Measurements from ENCODE around the gene TMEM69. TPM values are rescaled to one million over a fixed set of nuclear protein-coding genes. Genes with fewer than 3 reads are reported as not detected.
A peak's percentile ranks its signal among the peaks of the same experiment; 100 is the strongest.
"Not testable (repeated sequence)": the region's sequence is repeated elsewhere in the genome, so short reads cannot be mapped to it uniquely, and the experiment has no call there.

The TMEM69 gene
- polyA plus RNA-seq, 3 donors, result 27.6 to 43.4 (median 36.2) TPM

- H3K4me2 ChIP-seq (replicated peaks; ENCODE audit: extremely low read depth, low read length, poor library complexity, severe bottlenecking), result peak overlapping the region; percentile 95
- peak overlapping the region; percentile 95 for H3K9ac ChIP-seq (ENCODE audit: insufficient read depth, low read length, poor library complexity, severe bottlenecking)
- H3K4me1 ChIP-seq (ENCODE audit: control insufficient read depth in 1 of 2, insufficient read depth in 2 of 2, low read length in 2 of 2), result peaks cover 32 to 49% of the 10 kb centered on the region in 2 donors
- peaks cover 19% of the 10 kb centered on the region for H4K20me1 ChIP-seq (ENCODE audit: insufficient read depth, low read length)
- H3K27ac Mint-ChIP-seq, result peak overlapping the region; percentile 97 to 100 (median 99)
- no peak for TF ChIP-seq CTCF (IDR thresholded peaks at IDR 0.05)
- H3K79me2 ChIP-seq (ENCODE audit: insufficient read depth, low read length), result peaks cover 81% of the 10 kb centered on the region
- peak overlapping the region; percentile 96 to 100 (median 99) for H3K4me3 ChIP-seq (replicated peaks in 1 of 3; ENCODE audit: low read depth in 2 of 3, low read length in 3 of 3)
- peaks cover 34% of the 10 kb centered on the region for H3K4me1 Mint-ChIP-seq
- intact Hi-C loops (cut with micrococcal nuclease), result loop anchor here (2.0 to 10.0 kb wide), 3 partner anchors 64 to 115 kb away; partner anchors contain the start of genes NASP (in 2 of the 2), IPP (in 1 of the 2) and MAST2 (in 1 of the 2)
- peak; percentile 98 to 99 (median 99) for DNase-seq
- no peaks in the 10 kb centered on the region for H3K9me3 ChIP-seq (replicated peaks in 1 of 2; ENCODE audit: control insufficient read depth in 1 of 2, insufficient read depth in 1 of 2, low read length in 2 of 2)
- H2AFZ ChIP-seq (ENCODE audit: insufficient read depth, low read depth, low read length, poor library complexity, severe bottlenecking), result peak overlapping the region; percentile 95
- WGBS (ENCODE audit: insufficient coverage), result under 1% methylated on average over 37 of the region's 44 CpGs
- no peaks in the 10 kb centered on the region for H3K27me3 ChIP-seq (ENCODE audit: control insufficient read depth in 2 of 2, insufficient read depth in 2 of 2, low read length in 2 of 2)
- peak overlapping the region; percentile 89 to 94 for H3K27ac ChIP-seq (ENCODE audit: low read depth in 1 of 2, low read length in 2 of 2)
- H3K36me3 Mint-ChIP-seq, result peaks cover 10 to 22% of the 10 kb centered on the region in 2 donors
- H3K4me3 Mint-ChIP-seq, result peak overlapping the region; percentile 90 to 100
- no peaks in the 10 kb centered on the region for H3K27me3 Mint-ChIP-seq (ENCODE audit: low read depth in 3 of 3)
- no peaks in the 10 kb centered on the region for H3K9me3 Mint-ChIP-seq
- H3K36me3 ChIP-seq (replicated peaks in 1 of 2; ENCODE audit: control insufficient read depth in 1 of 2, insufficient read depth in 2 of 2, low read length in 2 of 2), result peaks cover 8 to 12% of the 10 kb centered on the region in 2 donors
Measured at GRCh38 chr1:45687014-45687753, 797 bp upstream of the TMEM69 start.

DNA sequence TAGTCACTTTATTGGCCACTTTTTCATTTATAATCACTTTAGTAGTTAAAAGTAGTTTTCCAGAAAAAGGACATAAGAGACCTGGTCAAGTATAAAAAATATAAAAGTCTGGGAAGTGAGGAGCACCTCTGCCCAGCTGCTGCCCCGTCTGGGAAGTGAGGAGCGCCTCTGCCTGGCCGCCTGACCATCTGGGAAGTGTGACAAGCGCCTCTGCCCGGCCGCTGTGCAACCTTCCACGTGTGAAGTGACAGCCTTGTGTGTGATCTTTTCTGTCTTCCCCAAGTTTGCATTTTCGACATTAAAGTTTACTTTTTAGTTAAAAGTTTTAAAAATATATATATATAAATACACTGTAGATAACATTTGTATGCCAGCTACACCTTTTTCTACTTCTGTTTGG lies 5.8 kb downstream of the TMEM69 start:
- whole genome bisulfite sequencing (ENCODE audit: insufficient coverage), result 97% methylated on average over 4 of the region's 8 CpGs
- H3K4me1 Mint-ChIP-seq; H2AFZ ChIP-seq (ENCODE audit: insufficient read depth, low read depth, low read length, poor library complexity, severe bottlenecking); H3K9me3 ChIP-seq (replicated peaks in 1 of 2; ENCODE audit: control insufficient read depth in 1 of 2, insufficient read depth in 1 of 2, low read length in 2 of 2); H3K4me3 ChIP-seq (replicated peaks in 1 of 3; ENCODE audit: low read depth in 2 of 3, low read length in 3 of 3); H3K4me2 ChIP-seq (replicated peaks; ENCODE audit: extremely low read depth, low read length, poor library complexity, severe bottlenecking); H3K27me3 Mint-ChIP-seq (ENCODE audit: low read depth in 3 of 3); H3K4me3 Mint-ChIP-seq; H3K27me3 ChIP-seq (ENCODE audit: control insufficient read depth in 2 of 2, insufficient read depth in 2 of 2, low read length in 2 of 2); intact Hi-C loops (cut with micrococcal nuclease); H4K20me1 ChIP-seq (ENCODE audit: insufficient read depth, low read length); H3K27ac Mint-ChIP-seq; H3K27ac ChIP-seq (ENCODE audit: low read depth in 1 of 2, low read length in 2 of 2); H3K9ac ChIP-seq (ENCODE audit: insufficient read depth, low read length, poor library complexity, severe bottlenecking); H3K9me3 Mint-ChIP-seq; H3K4me1 ChIP-seq (ENCODE audit: control insufficient read depth in 1 of 2, insufficient read depth in 2 of 2, low read length in 2 of 2); DNase-seq: not testable (repeated sequence)
- Histone ChIP-seq H3K36me3 (replicated peaks in 1 of 2; ENCODE audit: control insufficient read depth in 1 of 2, insufficient read depth in 2 of 2, low read length in 2 of 2) (peaks cover 34 to 58% of the 10 kb centered on the region in 2 donors), H3K79me2 (ENCODE audit: insufficient read depth, low read length) (peaks cover 33% of the 10 kb centered on the region)
- peaks cover 39 to 55% of the 10 kb centered on the region in 2 donors for H3K36me3 Mint-ChIP-seq

All from CD14-positive monocyte (primary cell).